ENCODE measurements around the gene GSDMA. TPM values are rescaled to one million over a fixed set of nuclear protein-coding genes. Genes with fewer than 3 reads are reported as not detected.

The GSDMA gene
- total RNA-seq, 1 experiment from 2014 or later, result not detected

- DNase-seq (ENCODE audit: low read depth), result no peak
These were observed 2.2 kb upstream of the GSDMA start for GRCh38 chr17:39960524-39961041.

- no peak for DNase-seq (ENCODE audit: low read depth)
These were observed 1.0 kb downstream of the GSDMA start for GRCh38 chr17:39963829-39964228.

GRCh38 chr17:39965017-39965699, 2.4 kb downstream of the GSDMA start:
- DNase-seq (ENCODE audit: low read depth), result no peak

- no peak for DNase-seq (ENCODE audit: low read depth)
These were observed 4.0 kb downstream of the GSDMA start for GRCh38 chr17:39966771-39967170.

- DNase-seq (ENCODE audit: low read depth), result no peak
These were observed 6.0 kb downstream of the GSDMA start for GRCh38 chr17:39968761-39969160.

- DNase-seq (ENCODE audit: low read depth), result no peak
These were observed 6.6 kb downstream of the GSDMA start for GRCh38 chr17:39969375-39969774.

- DNase-seq (ENCODE audit: low read depth), result no peak
These were observed 7.4 kb downstream of the GSDMA start for GRCh38 chr17:39970157-39970692.

- DNase-seq (ENCODE audit: low read depth), result no peak
These were observed 8.3 kb downstream of the GSDMA start for GRCh38 chr17:39971076-39971603.

GRCh38 chr17:39972271-39972670, 9.5 kb downstream of the GSDMA start:
- DNase-seq (ENCODE audit: low read depth), result no peak

GRCh38 chr17:39973496-39973895, 10.7 kb downstream of the GSDMA start:
- DNase-seq (ENCODE audit: low read depth), result no peak

GRCh38 chr17:39974433-39974832, 11.6 kb downstream of the GSDMA start:
- DNase-seq (ENCODE audit: low read depth), result no peak

- DNase-seq (ENCODE audit: low read depth), result no peak
These were observed 13.0 kb downstream of the GSDMA start for GRCh38 chr17:39975801-39976200.

GRCh38 chr17:39979016-39979670, 16.3 kb downstream of the GSDMA start:
- peak; percentile 67 for DNase-seq (ENCODE audit: low read depth)

GRCh38 chr17:39979893-39980350, 17.1 kb downstream of the GSDMA start:
- peak; percentile 34 for DNase-seq (ENCODE audit: low read depth)

- DNase-seq (ENCODE audit: low read depth), result peak; percentile 97
These were observed 17.8 kb downstream of the GSDMA start, which contains the start of gene PSMD3 for GRCh38 chr17:39980351-39981206. PSMD3 (plus strand) TSS chr17:39980807; CDS start chr17:39980971, 164 bp downstream.

GRCh38 chr17:39981207-39981741, 18.5 kb downstream of the GSDMA start:
- no peak for DNase-seq (ENCODE audit: low read depth)

- DNase-seq (ENCODE audit: low read depth), result no peak
These were observed 19.1 kb downstream of the GSDMA start for GRCh38 chr17:39981766-39982375.

- DNase-seq (ENCODE audit: low read depth), result no peak
These were observed 25.5 kb downstream of the GSDMA start for GRCh38 chr17:39988206-39988810.

- DNase-seq (ENCODE audit: low read depth), result no peak
These were observed 31.6 kb downstream of the GSDMA start for GRCh38 chr17:39994448-39994847.

GRCh38 chr17:39995438-39995837, 32.6 kb downstream of the GSDMA start:
- DNase-seq (ENCODE audit: low read depth), result no peak

Measured in Daoy (cell line).